ENCODE results near the gene FBXW8.

DNA sequence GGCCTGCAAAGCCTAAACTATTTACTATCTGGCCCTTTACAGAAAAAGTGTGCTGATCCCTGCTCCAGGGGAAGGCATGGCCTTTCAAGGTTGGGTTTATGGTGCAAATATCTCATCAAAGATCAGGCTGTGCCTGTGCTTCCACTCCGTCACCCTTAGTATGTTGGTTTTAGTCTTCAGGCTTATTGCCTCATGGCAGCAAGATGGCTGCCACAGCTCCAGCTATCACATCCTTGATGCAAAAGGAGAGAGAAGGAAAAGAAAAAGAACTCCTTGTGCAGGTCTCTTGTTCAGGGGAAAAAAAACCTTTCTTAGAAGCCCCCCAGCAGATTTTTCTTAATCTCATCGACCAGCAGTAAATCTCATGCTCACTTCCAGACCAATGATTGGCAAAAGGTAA, 20.4 kb upstream of the FBXW8 start:
- TF ChIP-seq POLR2AphosphoS5 (IDR thresholded peaks at IDR 0.05; ENCODE audit: insufficient read depth, low read depth, low read length) (no peak), POLR2A (IDR thresholded peaks at IDR 0.05; ENCODE audit: low read depth, low read length) (no peak), EZH2 (IDR thresholded peaks at IDR 0.05; ENCODE audit: borderline replicate concordance, low read depth, low read length, severe bottlenecking) (no peak), FOS (IDR thresholded peaks at IDR 0.05; ENCODE audit: borderline replicate concordance, insufficient read depth, low read length) (no peak)
- TF ChIP-seq, protein P1, sequence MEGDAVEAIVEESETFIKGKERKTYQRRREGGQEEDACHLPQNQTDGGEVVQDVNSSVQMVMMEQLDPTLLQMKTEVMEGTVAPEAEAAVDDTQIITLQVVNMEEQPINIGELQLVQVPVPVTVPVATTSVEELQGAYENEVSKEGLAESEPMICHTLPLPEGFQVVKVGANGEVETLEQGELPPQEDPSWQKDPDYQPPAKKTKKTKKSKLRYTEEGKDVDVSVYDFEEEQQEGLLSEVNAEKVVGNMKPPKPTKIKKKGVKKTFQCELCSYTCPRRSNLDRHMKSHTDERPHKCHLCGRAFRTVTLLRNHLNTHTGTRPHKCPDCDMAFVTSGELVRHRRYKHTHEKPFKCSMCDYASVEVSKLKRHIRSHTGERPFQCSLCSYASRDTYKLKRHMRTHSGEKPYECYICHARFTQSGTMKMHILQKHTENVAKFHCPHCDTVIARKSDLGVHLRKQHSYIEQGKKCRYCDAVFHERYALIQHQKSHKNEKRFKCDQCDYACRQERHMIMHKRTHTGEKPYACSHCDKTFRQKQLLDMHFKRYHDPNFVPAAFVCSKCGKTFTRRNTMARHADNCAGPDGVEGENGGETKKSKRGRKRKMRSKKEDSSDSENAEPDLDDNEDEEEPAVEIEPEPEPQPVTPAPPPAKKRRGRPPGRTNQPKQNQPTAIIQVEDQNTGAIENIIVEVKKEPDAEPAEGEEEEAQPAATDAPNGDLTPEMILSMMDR (IDR thresholded peaks at IDR 0.05; ENCODE audit: extremely low read depth in 1 of 2, insufficient read depth in 1 of 2, low read depth in 1 of 2, low read length in 2 of 2), result no peak
- TF ChIP-seq, protein P2, sequence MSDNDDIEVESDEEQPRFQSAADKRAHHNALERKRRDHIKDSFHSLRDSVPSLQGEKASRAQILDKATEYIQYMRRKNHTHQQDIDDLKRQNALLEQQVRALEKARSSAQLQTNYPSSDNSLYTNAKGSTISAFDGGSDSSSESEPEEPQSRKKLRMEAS (IDR thresholded peaks at IDR 0.05; ENCODE audit: insufficient read depth, insufficient read length), result no peak

Data from endothelial cell of umbilical vein (primary cell).